NOMO-1 treated with dmso at 0.1 percent for 144 hours (cell line): Measurements from ENCODE around the gene SEMA4D.
"Not testable (repeated sequence)": the region's sequence is repeated elsewhere in the genome, so short reads cannot be mapped to it uniquely, and the experiment has no call there.

Experiments used
- DNase-seq: peaks from one replicate; lab custom pipeline; 2025; ENCODE audit not compliant: unreplicated experiment; lab: John Stamatoyannopoulos, UW

The SEMA4D gene

GRCh38 chr9:89375191-89375760, 122.6 kb downstream of the SEMA4D start:
- DNase-seq, result peak; percentile 4

GRCh38 chr9:89374176-89374575, 123.7 kb downstream of the SEMA4D start:
- no peak for DNase-seq

- no peak for DNase-seq
These were observed 124.9 kb downstream of the SEMA4D start for GRCh38 chr9:89372979-89373378.

GRCh38 chr9:89372230-89372816, 125.6 kb downstream of the SEMA4D start:
- DNase-seq, result no peak

GRCh38 chr9:89371791-89372190, 126.1 kb downstream of the SEMA4D start:
- DNase-seq, result not testable (repeated sequence)

GRCh38 chr9:89370593-89370992, 127.3 kb downstream of the SEMA4D start:
- DNase-seq, result no peak

GRCh38 chr9:89368978-89369377, 128.9 kb downstream of the SEMA4D start:
- DNase-seq, result no peak

GRCh38 chr9:89368550-89368949, 129.4 kb downstream of the SEMA4D start:
- DNase-seq, result no peak

- no peak for DNase-seq
These were observed 130.0 kb downstream of the SEMA4D start for GRCh38 chr9:89367726-89368437.

GRCh38 chr9:89367281-89367680, 130.6 kb downstream of the SEMA4D start:
- DNase-seq, result no peak

GRCh38 chr9:89366711-89367110, 131.2 kb downstream of the SEMA4D start:
- no peak for DNase-seq

- no peak for DNase-seq
These were observed 132.4 kb downstream of the SEMA4D start for GRCh38 chr9:89365532-89365912.

GRCh38 chr9:89364666-89365531, 133.0 kb downstream of the SEMA4D start:
- DNase-seq, result no peak

GRCh38 chr9:89363921-89364665, 133.8 kb downstream of the SEMA4D start:
- DNase-seq, result no peak

GRCh38 chr9:89363311-89363670, 134.6 kb downstream of the SEMA4D start:
- no peak for DNase-seq

- DNase-seq, result no peak
These were observed 135.1 kb downstream of the SEMA4D start for GRCh38 chr9:89362647-89363310.

- no peak for DNase-seq
These were observed 135.9 kb downstream of the SEMA4D start for GRCh38 chr9:89361816-89362646.

GRCh38 chr9:89361031-89361430, 136.9 kb downstream of the SEMA4D start:
- no peak for DNase-seq

GRCh38 chr9:89360465-89360864, 137.4 kb downstream of the SEMA4D start:
- DNase-seq, result no peak
